KMS-11 (cell line): ENCODE data around the gene PKD2L2.
"Not testable (repeated sequence)": the region's sequence is repeated elsewhere in the genome, so short reads cannot be mapped to it uniquely, and the experiment has no call there.

Experiments used
- H2AFZ ChIP-seq: fragments of 200-600 bp; sonication (generic); 2 replicates; pipeline ENCODE4 v1.6.1; 2016; ENCODE audit warnings: antibody characterized with exemption, mixed run types, low read depth
- H3K27ac ChIP-seq: fragments of 200-600 bp; sonication (generic); 2 replicates; pipeline ENCODE4 v1.6.1; 2016; ENCODE audit warnings: mild to moderate bottlenecking, mixed run types
- H3K27me3 ChIP-seq: fragments of 200-600 bp; sonication (generic); 2 replicates; pipeline ENCODE4 v1.6.1; 2017; ENCODE audit warnings: mild to moderate bottlenecking, low read depth, mixed run types, moderate library complexity; ENCODE audit not compliant: insufficient read depth
- H3K36me3 ChIP-seq: fragments of 200-600 bp; sonication (generic); 2 replicates; pipeline ENCODE4 v1.6.1; 2017; ENCODE audit warnings: mild to moderate bottlenecking, mixed run types; ENCODE audit not compliant: insufficient read depth
- H3K4me1 ChIP-seq: fragments of 200-600 bp; sonication (generic); 2 replicates; pipeline ENCODE4 v1.6.1; 2016; ENCODE audit warnings: mild to moderate bottlenecking, low read depth, mixed run types; ENCODE audit not compliant: poor library complexity, severe bottlenecking
- H3K4me2 ChIP-seq: fragments of 200-600 bp; sonication (generic); 2 replicates; pipeline ENCODE4 v1.7.0; 2016; ENCODE audit warnings: mild to moderate bottlenecking, mixed run types
- H3K4me3 ChIP-seq: fragments of 200-600 bp; sonication (generic); IDR thresholded peaks from 2 replicates; pipeline ENCODE4 v1.6.1; 2017; ENCODE audit warnings: low read depth, low read length, mixed read lengths; ENCODE audit not compliant: insufficient read depth
- H3K79me2 ChIP-seq: fragments of 200-600 bp; sonication (generic); 2 replicates; pipeline ENCODE4 v1.6.1; 2016; ENCODE audit warnings: low read depth, mixed run types; ENCODE audit not compliant: insufficient read depth
- H3K9ac ChIP-seq: fragments of 200-600 bp; sonication (generic); 2 replicates; pipeline ENCODE4 v1.6.1; 2016; ENCODE audit warnings: mild to moderate bottlenecking, mixed run types
- H4K20me1 ChIP-seq: fragments of 200-600 bp; sonication (generic); 2 replicates; pipeline ENCODE4 v1.6.1; 2016; ENCODE audit warnings: mild to moderate bottlenecking, mixed run types; ENCODE audit not compliant: insufficient read depth
- TF ChIP-seq, protein P1 (sequence below): fragments of 200-600 bp; sonication (generic); conservative IDR thresholded peaks from 2 replicates; pipeline ENCODE4 v1.6.1; 2017; ENCODE audit warnings: low read depth, mild to moderate bottlenecking, antibody characterized with exemption, low read length, moderate library complexity, mixed read lengths

Gene PKD2L2

DNA sequence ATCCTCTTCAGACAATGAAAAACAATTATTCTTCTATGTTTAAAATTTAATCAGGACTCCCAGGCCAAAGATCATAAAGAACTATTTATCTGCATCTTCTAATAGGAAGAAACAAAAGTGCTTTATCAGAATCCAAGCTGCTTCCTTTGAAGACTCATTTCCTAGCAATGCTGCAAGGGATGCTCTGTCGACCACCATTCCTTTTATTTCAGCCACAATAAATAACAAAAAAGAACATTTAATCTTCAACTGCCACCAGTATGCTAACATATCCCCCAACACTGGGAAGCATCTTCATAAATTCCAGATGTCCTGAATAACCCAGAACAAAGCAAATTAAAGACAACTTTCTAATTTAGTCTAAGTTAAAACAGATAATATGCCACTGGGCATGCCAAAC is 68.7 kb downstream of the PKD2L2 start:
- H3K9ac ChIP-seq = no peak overlapping the region
- H3K4me3 ChIP-seq = no peak overlapping the region
- no peak overlapping the region for H3K4me2 ChIP-seq
- TF ChIP-seq, protein P1, sequence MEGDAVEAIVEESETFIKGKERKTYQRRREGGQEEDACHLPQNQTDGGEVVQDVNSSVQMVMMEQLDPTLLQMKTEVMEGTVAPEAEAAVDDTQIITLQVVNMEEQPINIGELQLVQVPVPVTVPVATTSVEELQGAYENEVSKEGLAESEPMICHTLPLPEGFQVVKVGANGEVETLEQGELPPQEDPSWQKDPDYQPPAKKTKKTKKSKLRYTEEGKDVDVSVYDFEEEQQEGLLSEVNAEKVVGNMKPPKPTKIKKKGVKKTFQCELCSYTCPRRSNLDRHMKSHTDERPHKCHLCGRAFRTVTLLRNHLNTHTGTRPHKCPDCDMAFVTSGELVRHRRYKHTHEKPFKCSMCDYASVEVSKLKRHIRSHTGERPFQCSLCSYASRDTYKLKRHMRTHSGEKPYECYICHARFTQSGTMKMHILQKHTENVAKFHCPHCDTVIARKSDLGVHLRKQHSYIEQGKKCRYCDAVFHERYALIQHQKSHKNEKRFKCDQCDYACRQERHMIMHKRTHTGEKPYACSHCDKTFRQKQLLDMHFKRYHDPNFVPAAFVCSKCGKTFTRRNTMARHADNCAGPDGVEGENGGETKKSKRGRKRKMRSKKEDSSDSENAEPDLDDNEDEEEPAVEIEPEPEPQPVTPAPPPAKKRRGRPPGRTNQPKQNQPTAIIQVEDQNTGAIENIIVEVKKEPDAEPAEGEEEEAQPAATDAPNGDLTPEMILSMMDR = no peak
- H3K4me1 ChIP-seq = no peaks in the 10 kb centered on the region
- H3K79me2 ChIP-seq = no peaks in the 10 kb centered on the region
- H3K36me3 ChIP-seq = no peaks in the 10 kb centered on the region
- H4K20me1 ChIP-seq = no peaks in the 10 kb centered on the region
- H3K27ac ChIP-seq = no peak overlapping the region
- no peaks in the 10 kb centered on the region for H3K27me3 ChIP-seq
- no peak overlapping the region for H2AFZ ChIP-seq

DNA sequence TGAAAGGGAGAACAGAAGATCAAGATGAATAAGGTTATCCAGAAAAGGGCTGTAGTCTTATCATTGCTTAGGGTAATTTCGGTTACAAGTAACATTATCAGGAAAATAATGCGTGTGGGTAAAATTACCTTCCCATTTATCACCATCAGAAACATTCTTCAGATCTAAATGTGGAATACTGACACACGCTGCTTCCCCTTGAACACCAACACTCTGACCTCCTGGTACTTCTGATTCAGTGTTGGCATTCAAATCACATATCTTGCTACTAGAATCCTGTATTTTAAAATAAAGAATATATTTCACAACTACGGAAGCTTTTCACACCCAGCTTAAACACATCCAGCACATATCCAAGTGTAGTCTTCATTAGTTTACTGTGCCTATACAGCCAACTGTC is 70.2 kb downstream of the PKD2L2 start:
- H3K27ac ChIP-seq = no peak overlapping the region
- H3K9ac ChIP-seq = no peak overlapping the region
- no peaks in the 10 kb centered on the region for H3K4me1 ChIP-seq
- no peak overlapping the region for H2AFZ ChIP-seq
- TF ChIP-seq, protein P1 = no peak
- H3K4me3 ChIP-seq = no peak overlapping the region
- no peak overlapping the region for H3K4me2 ChIP-seq
- no peaks in the 10 kb centered on the region for H3K79me2 ChIP-seq
- H3K36me3 ChIP-seq = no peaks in the 10 kb centered on the region
- no peaks in the 10 kb centered on the region for H4K20me1 ChIP-seq
- H3K27me3 ChIP-seq = no peaks in the 10 kb centered on the region

DNA sequence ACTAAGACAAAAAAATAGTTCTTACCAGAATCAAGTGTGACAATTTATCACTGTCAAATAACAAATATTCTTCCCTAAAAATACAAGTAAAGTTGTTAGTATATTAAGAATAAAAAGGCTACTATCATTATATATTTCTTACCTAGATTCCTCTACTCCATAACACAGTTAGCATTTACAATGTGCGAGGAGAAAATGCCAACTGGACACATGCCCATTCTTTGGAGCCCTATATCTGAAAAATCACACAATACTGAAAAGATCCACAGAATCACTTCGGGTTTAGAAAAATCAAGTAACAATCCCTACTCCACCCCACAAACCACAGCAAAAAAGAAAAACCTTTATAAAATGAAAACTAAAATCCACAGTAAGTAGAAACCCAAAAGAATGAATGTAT is 70.9 kb downstream of the PKD2L2 start:
- Histone ChIP-seq H3K4me3 (no peak overlapping the region), H3K4me2 (no peak overlapping the region), H2AFZ (no peak overlapping the region), H3K27ac (no peak overlapping the region), H3K79me2 (no peaks in the 10 kb centered on the region), H3K9ac (no peak overlapping the region), H3K27me3 (no peaks in the 10 kb centered on the region), H3K36me3 (no peaks in the 10 kb centered on the region), H3K4me1 (no peaks in the 10 kb centered on the region), H4K20me1 (no peaks in the 10 kb centered on the region)
- TF ChIP-seq, protein P1 = no peak

DNA sequence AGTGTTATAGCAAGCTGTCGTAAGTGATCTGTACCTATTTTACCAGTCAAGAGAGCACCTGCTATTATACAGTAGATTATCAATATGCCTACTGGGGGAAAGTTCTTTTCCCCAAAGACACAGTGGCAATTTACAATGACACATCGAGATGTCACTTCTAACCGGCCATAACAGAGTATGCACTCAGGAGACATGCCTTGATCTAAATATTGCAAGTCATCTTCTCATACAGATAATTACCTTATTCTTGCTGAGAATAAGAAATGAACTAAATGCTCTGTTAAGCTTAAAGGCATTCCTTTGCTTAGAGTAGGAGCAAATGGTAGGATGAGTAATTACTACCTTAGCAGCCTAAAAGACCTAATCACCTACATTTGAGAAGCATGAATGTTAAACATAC is 71.6 kb downstream of the PKD2L2 start:
- Histone ChIP-seq H3K4me1 (no peaks in the 10 kb centered on the region), H3K27ac (no peak overlapping the region), H2AFZ (no peak overlapping the region), H3K79me2 (no peaks in the 10 kb centered on the region), H3K4me3 (no peak overlapping the region), H3K4me2 (no peak overlapping the region), H4K20me1 (no peaks in the 10 kb centered on the region), H3K9ac (no peak overlapping the region), H3K27me3 (no peaks in the 10 kb centered on the region), H3K36me3 (no peaks in the 10 kb centered on the region)
- TF ChIP-seq, protein P1 = no peak

DNA sequence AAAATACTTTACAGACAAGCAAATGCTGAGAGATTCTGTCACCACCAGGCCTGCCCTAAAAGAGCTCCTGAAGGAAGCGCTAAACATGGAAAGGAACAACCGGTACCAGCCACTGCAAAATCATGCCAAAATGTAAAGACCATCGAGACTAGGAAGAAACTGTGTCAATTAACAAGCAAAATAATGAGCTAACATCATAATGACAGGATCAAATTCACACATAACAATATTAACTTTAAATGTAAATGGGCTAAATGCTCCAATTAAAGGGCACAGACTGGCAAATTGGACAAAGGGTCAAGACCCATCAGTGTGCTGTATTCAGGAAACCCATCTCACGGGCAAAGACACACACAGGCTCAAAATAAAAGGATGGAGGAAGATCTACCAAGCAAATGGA is 81.1 kb downstream of the PKD2L2 start:
- not testable (repeated sequence) for H3K4me3 ChIP-seq, H3K79me2 ChIP-seq, H3K36me3 ChIP-seq, H2AFZ ChIP-seq, H3K27me3 ChIP-seq, H3K27ac ChIP-seq, H3K9ac ChIP-seq, H4K20me1 ChIP-seq, H3K4me2 ChIP-seq, H3K4me1 ChIP-seq
